Measurements from ENCODE around the gene PTPN22. TPM values are rescaled to one million over a fixed set of nuclear protein-coding genes. Genes with fewer than 3 reads are reported as not detected.

The PTPN22 gene
- total and polyA plus RNA-seq, 2 donors from 2014 or later: 0.32 to 6.6 TPM

DNA sequence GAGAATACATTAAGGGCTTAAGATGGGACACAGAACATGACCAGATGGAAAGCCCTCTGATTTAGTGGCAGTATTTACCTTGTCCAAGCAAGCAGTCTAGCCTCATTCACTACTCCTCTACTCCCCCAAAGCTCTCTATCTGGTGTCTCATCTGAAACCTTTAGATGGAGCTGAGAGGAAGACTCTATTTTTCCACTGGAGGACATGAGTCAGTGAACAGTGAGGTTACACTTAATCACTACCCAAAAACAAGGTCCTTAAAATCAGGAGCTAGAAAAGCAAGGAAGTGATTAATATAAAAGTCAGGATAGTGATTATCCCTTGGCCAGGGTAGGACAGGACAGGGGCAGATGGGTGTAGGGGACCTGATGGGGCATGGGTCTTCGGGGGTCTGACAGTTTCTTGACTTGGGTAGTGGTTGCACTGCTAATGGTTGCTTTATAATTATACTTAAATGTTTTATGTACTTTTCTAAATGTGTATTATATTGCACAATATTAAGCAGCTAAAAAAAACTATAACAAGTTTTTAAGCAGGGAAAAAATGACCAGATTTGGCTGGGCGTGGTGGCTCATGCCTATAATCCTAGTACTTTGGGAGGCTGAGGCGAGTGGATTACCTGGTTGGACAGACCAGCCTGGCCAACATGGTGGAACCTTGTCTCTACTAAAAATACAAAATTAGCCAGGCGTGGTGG is 3.0 kb downstream of the PTPN22 start:
- Histone ChIP-seq H3K9me3 (ENCODE audit: control insufficient read depth in 2 of 3, insufficient read depth in 1 of 3, low read length in 3 of 3) (no peaks in the 10 kb centered on the region), H3K4me1 (ENCODE audit: control insufficient read depth in 2 of 3, insufficient read depth in 2 of 3, low read depth in 1 of 3, low read length in 3 of 3) (no peaks in the 10 kb centered on the region), H3K36me3 (ENCODE audit: control insufficient read depth in 2 of 3, insufficient read depth in 3 of 3, low read length in 3 of 3) (no peaks in the 10 kb centered on the region), H3K27ac (ENCODE audit: low read depth in 2 of 2, low read length in 2 of 2) (no peak overlapping the region), H3K27me3 (ENCODE audit: control insufficient read depth, insufficient read depth, low read length) (no peaks in the 10 kb centered on the region), H3K4me3 (ENCODE audit: low read length in 3 of 3) (no peak overlapping the region), H3K9ac (ENCODE audit: low read length in 3 of 3) (no peak overlapping the region)
- intact Hi-C loops (cut with DNase I): no loop called here
- DNase-seq (no peak), FAIRE-seq (no peak)
- TF ChIP-seq, protein P1, sequence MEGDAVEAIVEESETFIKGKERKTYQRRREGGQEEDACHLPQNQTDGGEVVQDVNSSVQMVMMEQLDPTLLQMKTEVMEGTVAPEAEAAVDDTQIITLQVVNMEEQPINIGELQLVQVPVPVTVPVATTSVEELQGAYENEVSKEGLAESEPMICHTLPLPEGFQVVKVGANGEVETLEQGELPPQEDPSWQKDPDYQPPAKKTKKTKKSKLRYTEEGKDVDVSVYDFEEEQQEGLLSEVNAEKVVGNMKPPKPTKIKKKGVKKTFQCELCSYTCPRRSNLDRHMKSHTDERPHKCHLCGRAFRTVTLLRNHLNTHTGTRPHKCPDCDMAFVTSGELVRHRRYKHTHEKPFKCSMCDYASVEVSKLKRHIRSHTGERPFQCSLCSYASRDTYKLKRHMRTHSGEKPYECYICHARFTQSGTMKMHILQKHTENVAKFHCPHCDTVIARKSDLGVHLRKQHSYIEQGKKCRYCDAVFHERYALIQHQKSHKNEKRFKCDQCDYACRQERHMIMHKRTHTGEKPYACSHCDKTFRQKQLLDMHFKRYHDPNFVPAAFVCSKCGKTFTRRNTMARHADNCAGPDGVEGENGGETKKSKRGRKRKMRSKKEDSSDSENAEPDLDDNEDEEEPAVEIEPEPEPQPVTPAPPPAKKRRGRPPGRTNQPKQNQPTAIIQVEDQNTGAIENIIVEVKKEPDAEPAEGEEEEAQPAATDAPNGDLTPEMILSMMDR (IDR thresholded peaks at IDR 0.05; ENCODE audit: borderline replicate concordance, extremely low read depth, insufficient read depth): no peak

DNA sequence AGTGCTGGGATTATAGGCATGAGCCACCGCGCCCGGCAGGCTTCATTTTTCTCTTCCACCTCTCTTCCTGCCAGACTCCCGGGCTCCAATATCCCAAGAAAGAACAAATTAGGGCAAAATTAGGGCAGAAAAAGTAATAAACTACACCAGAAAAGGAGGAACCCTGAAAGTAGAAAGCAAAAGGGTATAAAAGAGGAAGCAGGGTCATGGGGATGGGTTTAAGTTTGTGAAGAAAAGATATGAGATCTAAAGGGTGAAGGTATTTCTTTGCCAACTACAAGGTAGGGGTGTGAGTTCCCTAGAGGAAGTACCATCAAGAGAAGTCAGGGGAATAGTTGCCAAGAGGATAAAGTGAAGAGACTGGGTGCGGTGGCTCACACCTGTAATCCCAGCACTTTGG is 9.9 kb downstream of the PTPN22 start:
- DNase-seq (no peak), FAIRE-seq (no peak)
- TF ChIP-seq, protein P1 (IDR thresholded peaks at IDR 0.05; ENCODE audit: borderline replicate concordance, extremely low read depth, insufficient read depth): no peak
- Histone ChIP-seq H3K27me3 (ENCODE audit: control insufficient read depth, insufficient read depth, low read length) (no peaks in the 10 kb centered on the region), H3K9ac (ENCODE audit: low read length in 3 of 3) (no peak overlapping the region), H3K9me3 (ENCODE audit: control insufficient read depth in 2 of 3, insufficient read depth in 1 of 3, low read length in 3 of 3) (no peaks in the 10 kb centered on the region), H3K4me1 (ENCODE audit: control insufficient read depth in 2 of 3, insufficient read depth in 2 of 3, low read depth in 1 of 3, low read length in 3 of 3) (no peaks in the 10 kb centered on the region), H3K4me3 (ENCODE audit: low read length in 3 of 3) (no peak overlapping the region), H3K36me3 (ENCODE audit: control insufficient read depth in 2 of 3, insufficient read depth in 3 of 3, low read length in 3 of 3) (no peaks in the 10 kb centered on the region), H3K27ac (ENCODE audit: low read depth in 2 of 2, low read length in 2 of 2) (no peak overlapping the region)
- intact Hi-C loops (cut with DNase I): no loop called here

DNA sequence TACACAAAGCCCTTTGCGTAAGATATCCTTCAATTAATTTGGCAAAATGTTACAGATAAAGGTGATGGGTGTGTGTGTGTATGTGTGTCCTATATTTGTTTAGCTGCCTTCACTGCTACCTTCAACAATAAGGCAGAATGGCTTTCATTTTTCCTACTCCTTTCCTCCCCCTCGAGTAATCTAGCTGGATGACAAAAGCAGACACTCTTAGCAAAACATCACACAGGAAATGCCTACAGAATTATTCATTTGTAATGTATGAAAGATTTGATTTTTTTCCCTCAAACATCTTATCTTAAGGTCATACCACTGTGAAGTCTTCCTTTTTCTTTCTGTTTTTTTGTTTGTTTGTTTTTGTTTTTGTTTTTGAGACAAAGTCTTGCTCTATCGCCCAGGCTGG is 10.6 kb downstream of the PTPN22 start:
- FAIRE-seq: no peak
- Histone ChIP-seq H3K27me3 (ENCODE audit: control insufficient read depth, insufficient read depth, low read length) (no peaks in the 10 kb centered on the region), H3K9ac (ENCODE audit: low read length in 3 of 3) (no peak overlapping the region), H3K4me1 (ENCODE audit: control insufficient read depth in 2 of 3, insufficient read depth in 2 of 3, low read depth in 1 of 3, low read length in 3 of 3) (no peaks in the 10 kb centered on the region), H3K36me3 (ENCODE audit: control insufficient read depth in 2 of 3, insufficient read depth in 3 of 3, low read length in 3 of 3) (no peaks in the 10 kb centered on the region), H3K9me3 (ENCODE audit: control insufficient read depth in 2 of 3, insufficient read depth in 1 of 3, low read length in 3 of 3) (no peaks in the 10 kb centered on the region), H3K27ac (ENCODE audit: low read depth in 2 of 2, low read length in 2 of 2) (no peak overlapping the region), H3K4me3 (ENCODE audit: low read length in 3 of 3) (no peak overlapping the region)
- intact Hi-C loops (cut with DNase I): no loop called here
- DNase-seq: no peak
- TF ChIP-seq, protein P1 (IDR thresholded peaks at IDR 0.05; ENCODE audit: borderline replicate concordance, extremely low read depth, insufficient read depth): no peak

Measured in kidney (tissue), 14 donors.